Sciatic nerve (tissue), 2 donors: ENCODE measurements around the gene SREK1IP1. TPM values are rescaled to one million over a fixed set of nuclear protein-coding genes. Genes with fewer than 3 reads are reported as not detected.
A peak's percentile ranks its signal among the peaks of the same experiment; 100 is the strongest.
"Not testable (repeated sequence)": the region's sequence is repeated elsewhere in the genome, so short reads cannot be mapped to it uniquely, and the experiment has no call there.

Experiments
- ATAC-seq: fragments of 200-7000 bp; cut with Tn5 transposase; one replicate; pipeline ENCODE4 v1.9.1; 2020; ENCODE audit warnings: mild to moderate bottlenecking, moderate library complexity
- DNase-seq: peaks from one replicate; pipeline ENCODE4 v3.0.0-alpha.2; 2020; ENCODE audit warnings: low spot score
- intact Hi-C: fragments of 100-400 bp; cut with DNase I; formaldehyde crosslinking; loops from one replicate; pipeline ENCODE4 v1.14.2; 2022
- total RNA-seq: library from RNA; stranded (reverse); fragmentation: NEBNext Ultra II Directional; extraction: Animal tissue kit (Norgen Biotek cat#: 25700); gene quantifications from one replicate; pipeline ENCODE4 v1.2.1, GENCODE V29; 2021
- donor health status: DM: no; HTN: no; CAD: no.
- donor health status: DM: no; HTN: no; CAD: no.

SREK1IP1 gene
- total RNA-seq, 1 donor from 2014 or later: 21.6 TPM

DNA sequence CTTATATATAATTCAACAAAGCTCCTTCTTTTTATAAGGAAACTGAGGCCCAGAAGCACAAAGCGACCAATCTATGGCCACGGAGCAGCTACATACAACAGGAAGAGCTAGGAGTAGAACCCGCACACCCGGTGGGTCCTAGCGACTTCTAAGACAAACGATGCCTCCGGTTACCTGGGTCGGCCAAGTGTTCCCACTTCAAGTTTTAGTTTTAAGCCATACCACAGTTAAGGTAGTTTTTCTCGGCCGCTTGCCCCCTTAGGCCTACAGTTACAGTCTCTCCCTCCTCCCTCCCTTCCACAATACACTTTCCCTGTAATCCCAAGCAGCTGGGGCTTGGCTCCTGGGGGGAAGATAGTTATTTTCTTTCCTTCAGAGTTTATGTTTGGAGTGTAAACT, 533 bp downstream of the SREK1IP1 start:
- ATAC-seq (peak; percentile 50), DNase-seq (no peak)
- intact Hi-C loops: no loop called here

DNA sequence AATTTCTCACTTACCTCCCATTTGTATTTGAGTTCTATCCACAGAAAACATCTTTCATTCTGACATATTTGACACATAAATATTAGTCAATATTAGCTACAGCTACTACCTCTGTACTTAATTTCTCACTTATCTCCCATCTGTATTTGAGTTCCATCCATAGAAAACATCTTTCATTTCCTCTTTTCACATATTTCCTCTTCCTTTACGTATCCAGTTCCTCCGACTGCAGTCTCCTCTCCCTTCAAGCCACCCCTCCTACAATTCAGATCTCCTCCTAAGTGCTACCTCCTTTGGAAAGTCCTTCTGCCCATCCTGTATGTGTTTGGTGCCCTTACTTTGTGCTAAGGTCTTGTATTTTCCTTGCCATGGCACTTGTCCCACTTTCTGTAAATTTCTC, 1.6 kb downstream of the SREK1IP1 start:
- ATAC-seq (no peak), DNase-seq (no peak)
- intact Hi-C loops: no loop called here

DNA sequence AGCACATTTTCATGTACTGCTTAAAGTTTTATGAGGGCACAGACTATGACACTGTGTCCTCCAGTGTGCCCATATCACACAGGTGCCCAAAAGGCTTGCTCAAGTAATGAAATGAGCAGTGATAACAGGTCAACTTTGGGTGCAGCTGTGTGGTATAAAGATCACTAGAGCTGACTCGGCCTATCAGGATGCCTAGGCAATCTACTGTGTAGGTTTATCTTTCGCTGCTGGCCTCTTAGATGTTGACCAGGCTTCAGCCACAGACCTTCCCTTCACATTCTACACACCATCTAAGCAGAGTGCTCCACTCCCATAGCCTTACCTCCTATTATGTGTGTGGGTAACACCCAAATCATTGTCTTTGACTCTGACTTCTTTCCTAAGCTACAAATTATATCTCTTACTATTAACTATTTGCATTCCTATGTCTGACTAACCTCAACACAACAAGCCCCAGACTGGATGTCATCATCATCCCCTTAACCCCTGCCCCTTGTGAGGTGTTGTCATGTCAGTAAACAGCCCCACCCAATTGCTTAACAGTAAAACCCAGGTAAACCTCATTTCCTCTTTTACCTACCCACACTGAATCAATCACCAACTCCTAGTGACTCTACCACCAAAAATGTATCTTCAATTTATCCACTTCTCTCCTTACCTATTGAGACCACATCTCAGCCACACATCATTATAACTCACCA, 2.5 kb downstream of the SREK1IP1 start:
- intact Hi-C loops: no loop called here
- DNase-seq (no peak), ATAC-seq (no peak)

DNA sequence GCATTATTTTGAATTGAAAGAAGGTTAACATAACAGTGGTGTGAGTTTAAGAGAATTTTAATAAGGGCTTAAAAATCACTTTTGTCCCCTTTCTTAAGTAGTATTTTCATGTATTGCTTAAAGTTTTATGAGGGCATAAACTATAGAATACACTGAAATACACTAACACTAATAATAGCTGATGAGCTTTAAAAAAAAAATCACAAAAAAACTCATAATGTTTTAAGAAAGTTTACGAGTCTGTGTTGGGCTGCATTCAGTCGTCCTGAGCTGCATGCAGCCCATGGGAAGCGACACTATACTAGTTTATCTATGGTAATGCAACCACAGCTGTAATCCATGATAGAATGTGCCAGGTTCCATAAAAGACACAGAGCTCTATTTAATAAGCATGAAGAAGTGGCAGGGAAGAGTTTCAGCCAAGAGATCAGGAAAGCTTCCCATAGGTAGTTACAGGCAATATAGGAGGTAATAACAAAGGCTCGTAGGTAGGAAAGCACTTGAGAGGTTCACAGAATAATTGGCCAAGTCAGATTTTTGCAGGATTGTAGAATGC, 4.5 kb downstream of the SREK1IP1 start:
- no peak for ATAC-seq
- intact Hi-C loops: no loop called here
- no peak for DNase-seq

DNA sequence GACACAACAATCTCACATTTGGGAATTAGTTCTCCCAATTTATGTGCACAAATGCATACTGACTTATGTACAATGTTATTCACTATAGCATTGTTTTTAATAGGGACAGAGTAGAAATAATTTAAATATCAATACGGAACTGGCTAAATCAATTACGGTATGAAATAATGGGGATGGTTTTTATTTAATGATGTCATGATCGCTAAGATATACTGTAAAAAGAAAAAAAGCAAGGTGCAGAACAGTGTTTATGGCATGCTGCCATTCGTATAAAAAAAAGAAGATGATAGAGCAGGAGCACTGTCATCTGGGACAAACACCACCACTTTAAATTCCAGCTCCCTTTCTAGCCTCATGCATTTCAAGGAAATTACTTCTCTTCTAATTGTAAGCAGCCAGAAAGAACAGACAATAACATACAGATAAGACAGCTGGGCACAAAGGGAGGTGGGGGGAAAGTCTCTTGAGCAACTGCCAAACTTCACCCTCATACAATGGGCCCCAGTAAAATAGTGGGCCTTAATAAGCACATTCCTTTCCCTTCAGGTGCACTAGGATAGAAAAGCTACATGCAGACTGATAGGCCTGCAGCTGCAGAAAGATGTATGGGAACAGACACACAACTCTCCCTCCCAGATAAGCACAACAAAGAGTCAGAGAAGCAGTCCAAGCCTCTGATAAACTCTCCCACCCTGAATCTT, 8.4 kb downstream of the SREK1IP1 start:
- no peak for DNase-seq
- intact Hi-C loops: no loop called here
- ATAC-seq: no peak

DNA sequence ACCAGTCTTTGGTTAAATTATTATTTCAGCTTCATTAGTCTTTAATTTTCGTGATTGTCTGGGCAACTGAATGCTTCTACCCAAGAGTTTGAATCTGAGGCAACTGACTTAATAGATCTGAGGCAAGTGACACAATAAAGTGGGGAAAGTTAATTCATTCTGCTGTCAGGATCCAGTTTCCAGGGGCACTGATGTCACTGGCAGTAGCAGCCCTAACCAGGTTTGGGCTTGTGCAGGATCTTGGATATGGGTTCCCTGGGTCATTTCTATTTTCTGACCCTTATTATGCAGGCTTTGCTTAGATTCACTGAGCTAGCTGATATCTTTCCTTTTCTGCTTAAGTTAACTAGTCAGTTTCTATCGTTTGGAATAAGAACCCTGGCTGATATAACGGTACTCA, 9.6 kb downstream of the SREK1IP1 start:
- ATAC-seq: no peak
- no peak for DNase-seq
- intact Hi-C loops: no loop called here

DNA sequence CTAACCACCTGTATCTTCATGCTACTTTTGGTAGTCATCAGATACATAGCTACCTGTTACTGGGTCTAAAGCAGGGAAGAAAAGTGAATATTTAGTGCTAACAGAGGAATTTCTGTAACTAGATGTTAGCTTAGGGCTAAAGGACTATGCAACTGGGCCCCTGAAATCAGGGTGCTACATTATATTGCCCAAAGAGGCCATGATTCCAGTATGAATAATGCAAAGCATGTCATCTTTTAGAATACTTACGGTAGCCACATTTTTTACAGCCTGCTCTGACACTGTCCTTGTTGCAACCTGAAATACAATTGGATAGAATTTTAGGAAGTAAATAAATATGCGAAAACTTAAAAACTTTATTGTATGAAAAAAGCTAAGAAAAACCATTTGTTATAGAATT, 14.4 kb downstream of the SREK1IP1 start:
- intact Hi-C loops: no loop called here
- ATAC-seq (no peak), DNase-seq (no peak)

DNA sequence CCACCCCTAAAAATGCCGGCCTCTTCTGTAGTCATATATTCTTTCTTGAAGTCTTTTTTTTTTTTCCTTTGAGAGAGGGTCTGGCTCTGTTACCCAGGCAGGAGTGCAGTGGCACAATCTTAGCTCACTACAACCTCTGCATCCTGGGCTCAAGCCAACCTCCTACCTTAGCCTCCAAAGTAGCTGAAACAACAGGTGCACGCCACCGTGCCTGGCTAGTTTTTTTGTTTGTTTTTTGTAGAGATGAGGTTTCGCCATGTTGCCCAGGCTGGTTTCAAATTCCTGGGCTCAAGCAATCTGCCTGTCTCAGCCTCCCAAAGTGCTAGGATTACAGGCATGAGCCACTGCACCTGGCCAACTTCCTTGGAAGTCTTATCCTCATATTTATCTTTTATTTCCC, 19.1 kb downstream of the SREK1IP1 start:
- ATAC-seq: no peak
- intact Hi-C loops: no loop called here
- DNase-seq: no peak

DNA sequence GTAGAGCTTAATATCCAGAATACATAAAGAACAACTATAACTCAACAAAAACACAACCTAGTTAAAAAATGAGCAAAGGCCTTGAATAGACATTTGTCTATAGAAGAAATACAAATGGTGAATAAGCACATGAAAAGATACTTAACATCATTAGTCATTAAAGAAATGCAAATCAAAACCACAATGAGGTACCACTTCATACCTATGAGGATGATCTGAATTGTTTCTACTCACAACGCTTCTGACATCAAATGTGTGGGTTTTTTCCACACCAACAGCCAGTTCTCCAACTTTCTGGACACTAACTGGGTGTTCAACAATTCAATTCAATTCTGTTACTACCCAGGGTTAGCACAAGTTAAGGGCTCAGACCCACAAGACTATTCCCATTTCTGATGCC, 22.0 kb downstream of the SREK1IP1 start:
- ATAC-seq (no peak), DNase-seq (no peak)
- intact Hi-C loops: no loop called here

DNA sequence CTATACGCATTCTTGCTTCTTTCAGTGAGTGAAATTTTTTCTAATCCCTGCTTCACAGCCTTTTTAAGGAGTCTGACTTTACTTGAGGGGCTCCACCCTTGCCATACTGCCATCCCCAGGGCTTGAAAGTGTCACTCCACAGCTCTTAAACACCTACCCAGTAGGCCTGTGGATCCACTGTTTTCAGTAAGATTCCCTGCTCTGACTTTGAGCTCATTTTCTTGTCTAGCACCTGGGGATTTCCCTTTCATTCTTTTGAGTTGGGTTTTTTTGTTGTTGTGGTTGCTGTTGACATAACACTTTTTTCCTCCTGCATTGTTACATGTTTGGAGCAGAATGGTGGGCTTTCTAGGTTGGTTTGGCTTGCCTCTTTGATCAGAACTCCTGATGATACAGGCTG, 23.6 kb downstream of the SREK1IP1 start:
- no peak for DNase-seq
- intact Hi-C loops: no loop called here
- no peak for ATAC-seq

DNA sequence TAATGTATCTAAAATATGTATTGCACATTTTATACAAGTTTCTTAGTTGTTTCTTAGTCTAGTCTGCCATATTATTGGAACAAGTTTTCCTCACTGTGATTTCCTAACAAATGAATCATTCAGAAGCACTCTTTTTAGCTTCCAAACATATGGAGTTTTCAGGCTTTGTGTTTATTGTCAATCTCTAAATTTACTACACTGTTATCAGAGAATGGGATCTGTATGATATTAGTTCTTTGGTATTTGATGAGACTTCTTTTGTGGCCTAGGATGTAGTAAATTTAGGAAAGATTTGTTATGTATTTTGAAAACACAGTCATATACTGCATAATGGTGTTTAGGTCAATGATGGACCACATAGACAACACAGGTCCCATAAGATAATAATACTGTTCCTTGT, 25.7 kb downstream of the SREK1IP1 start:
- DNase-seq (no peak), ATAC-seq (no peak)
- intact Hi-C loops: no loop called here

DNA sequence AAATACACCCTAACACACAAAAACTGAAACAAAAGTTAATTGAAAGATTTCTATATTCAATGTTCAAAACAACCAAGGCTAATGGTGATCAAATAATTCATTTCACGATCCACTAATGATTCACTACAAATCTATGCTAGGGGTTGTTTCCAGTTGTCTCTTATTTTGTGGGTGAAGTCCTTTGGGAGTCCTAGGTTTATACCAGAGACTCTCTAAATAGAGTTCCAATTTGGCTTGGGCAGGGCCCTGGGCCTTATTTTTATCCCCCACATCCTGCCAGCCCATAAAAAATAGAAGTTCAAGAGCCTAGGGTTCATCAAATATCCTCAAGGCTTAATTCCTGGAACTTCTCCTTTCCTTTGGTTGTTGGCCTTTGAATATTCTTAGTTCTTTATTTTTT, 26.1 kb downstream of the SREK1IP1 start:
- intact Hi-C loops: no loop called here
- ATAC-seq (no peak), DNase-seq (no peak)

DNA sequence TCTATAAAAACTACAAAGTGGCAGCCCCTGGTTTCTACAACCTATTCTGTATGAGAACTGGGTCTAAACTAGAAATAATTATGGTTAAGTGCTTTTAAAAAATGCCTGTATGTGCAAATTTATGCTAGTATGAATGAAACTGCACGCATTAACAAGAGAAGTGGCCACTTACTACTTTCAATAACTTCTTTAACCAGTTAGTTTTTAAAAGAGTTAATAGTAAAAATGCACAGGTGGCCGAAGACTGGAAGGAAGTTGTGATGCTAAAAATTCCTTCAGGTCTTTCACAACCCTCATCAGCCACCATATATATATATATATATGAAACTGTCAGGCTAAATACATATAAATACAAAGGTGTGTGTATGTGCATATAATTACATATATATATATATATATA, 41.3 kb downstream of the SREK1IP1 start:
- intact Hi-C loops: no loop called here
- ATAC-seq (no peak), DNase-seq (no peak)

DNA sequence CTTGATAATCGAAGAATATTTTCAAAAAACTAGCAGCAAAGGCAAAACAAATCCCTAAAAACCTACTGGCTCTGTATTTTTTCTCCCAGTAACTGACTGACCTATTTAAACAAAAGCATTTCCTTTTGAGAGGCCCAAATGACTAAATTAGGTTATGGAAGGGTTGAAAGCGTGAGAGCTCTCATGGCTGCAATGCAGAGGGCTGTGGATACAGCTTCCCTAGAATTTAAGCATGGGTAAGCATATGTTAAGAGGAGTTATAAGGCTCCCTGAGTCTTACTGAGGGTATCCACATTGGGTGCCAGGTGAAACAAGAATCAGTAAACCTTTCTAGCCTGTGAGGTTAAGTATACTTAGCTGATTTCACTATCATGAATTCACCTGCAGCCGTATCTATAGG, 45.9 kb downstream of the SREK1IP1 start:
- no peak for ATAC-seq
- no peak for DNase-seq
- intact Hi-C loops: no loop called here

DNA sequence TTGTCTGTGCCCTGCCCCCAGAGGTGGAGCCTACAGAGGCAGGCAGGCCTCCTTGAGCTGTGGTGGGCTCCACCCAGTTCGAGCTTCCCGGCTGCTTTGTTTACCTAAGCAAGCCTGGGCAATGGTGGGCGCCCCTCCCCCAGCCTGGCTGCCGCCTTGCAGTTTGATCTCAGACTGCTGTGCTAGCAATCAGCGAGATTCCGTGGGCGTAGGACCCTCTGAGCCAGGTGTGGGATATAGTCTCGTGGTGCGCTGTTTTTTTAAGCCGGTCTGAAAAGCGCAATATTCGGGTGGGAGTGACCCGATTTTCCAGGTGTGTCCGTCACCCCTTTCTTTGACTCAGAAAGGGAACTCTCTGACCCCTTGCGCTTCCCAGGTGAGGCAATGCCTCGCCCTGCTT, 54.0 kb downstream of the SREK1IP1 start:
- DNase-seq, ATAC-seq, intact Hi-C loops: not testable (repeated sequence)

DNA sequence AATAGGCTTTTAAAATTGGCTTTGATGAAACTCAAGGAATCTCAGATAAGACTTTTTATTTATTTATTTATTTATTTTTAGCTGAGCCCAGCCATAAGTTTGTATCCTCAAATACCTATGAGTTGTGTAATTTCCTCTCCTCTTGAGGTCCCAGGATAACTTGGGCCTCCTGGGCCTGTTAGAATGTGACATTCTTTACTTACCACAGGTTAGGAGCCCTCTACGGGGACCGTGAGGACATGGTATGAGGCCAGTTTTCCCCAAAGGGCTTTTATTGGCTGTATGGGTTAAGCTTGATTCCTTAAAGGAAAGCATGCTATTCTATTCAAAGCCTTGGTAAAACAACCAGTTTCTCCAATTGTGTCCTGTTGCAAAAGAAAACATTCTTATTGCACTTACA, 61.3 kb downstream of the SREK1IP1 start:
- no peak for DNase-seq

DNA sequence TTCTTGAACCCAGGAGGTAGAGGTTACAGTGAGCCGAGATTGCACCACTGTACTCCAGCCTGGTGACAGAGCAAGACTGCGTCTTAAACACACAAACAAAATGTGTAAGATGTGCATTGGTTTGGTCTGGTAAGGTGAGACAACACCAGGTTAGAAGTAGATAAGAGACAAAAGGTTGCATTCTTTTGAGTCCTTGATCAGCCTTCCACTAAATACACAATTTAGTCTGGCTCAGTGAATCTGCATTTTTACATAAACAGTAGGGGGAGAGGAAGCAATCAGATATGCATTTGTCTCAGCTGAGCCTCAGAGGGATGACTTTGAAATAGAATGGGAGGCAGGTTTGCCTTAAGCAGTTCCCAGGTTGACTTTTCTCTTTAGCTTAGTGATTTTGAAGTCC, 62.4 kb downstream of the SREK1IP1 start:
- ATAC-seq, intact Hi-C loops, DNase-seq: not testable (repeated sequence)

More for the DNA sequence above, 61.3 kb downstream of the SREK1IP1 start:
- intact Hi-C loops: no loop called here
- no peak for ATAC-seq

DNA sequence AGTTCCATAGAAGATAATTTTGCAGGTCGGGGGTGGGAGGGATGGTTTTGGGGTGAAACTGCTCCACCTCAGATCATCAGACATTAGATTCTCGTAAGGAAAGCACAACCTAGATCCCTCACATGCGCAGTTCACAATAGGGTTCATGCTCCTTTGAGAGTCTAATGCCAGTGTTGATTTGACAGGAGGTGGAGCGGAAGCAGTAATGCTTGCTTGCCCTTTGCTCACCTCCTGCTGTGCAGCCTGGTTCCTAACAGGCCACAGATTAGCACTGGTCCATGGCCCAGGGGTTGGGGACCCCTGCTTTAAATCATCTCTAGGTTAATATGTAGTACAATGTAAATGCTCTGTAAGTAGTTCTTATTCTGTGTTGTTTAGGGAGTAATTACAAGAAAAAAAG, 67.7 kb downstream of the SREK1IP1 start:
- DNase-seq (no peak), ATAC-seq (no peak)
- intact Hi-C loops: no loop called here

DNA sequence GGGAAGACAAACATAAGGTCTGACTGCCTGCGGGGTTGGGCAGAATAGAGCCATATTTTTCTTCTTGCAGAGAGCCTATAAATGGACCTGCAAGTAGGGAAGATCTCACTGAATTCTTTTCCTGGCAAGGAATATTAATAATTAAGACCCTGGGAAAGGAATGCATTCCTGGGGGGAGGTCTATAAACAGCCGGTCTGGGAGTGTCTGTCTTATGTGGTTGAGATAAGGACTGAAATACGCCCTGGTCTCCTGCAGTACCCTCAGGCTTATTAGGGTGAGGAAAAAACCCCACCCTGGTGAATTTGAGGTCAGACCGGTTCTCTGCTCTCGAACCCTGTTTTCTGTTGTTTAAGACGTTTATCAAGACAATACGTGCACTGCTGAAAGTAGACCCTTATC, 72.1 kb downstream of the SREK1IP1 start:
- intact Hi-C loops, ATAC-seq, DNase-seq: not testable (repeated sequence)

DNA sequence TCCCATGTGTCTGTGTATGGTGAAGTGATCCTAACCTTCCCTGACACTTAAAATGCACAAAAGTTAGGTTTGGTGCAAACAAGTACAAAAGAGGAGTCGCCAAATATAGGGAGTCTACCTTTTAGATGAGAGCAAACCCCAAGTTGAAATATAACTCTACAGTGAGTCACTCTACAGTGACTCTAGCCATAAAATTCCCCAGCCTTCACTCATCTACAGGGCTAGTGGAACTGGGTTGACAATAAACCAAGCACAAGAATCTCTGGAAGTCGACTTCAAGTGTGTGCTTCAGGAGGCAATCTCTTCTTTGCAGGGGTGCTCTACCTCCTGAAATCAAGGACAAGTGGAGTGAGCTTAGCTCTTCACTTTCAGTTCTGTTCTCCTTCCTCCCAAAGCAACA, 74.9 kb downstream of the SREK1IP1 start:
- no peak for ATAC-seq
- DNase-seq: no peak
- intact Hi-C loops: no loop called here
